Adrenal gland (tissue), 12 donors: ENCODE data around the gene SEC22C. TPM values are rescaled to one million over a fixed set of nuclear protein-coding genes. Genes with fewer than 3 reads are reported as not detected.
A peak's percentile ranks its signal among the peaks of the same experiment; 100 is the strongest.
"Not testable (repeated sequence)": the region's sequence is repeated elsewhere in the genome, so short reads cannot be mapped to it uniquely, and the experiment has no call there.

ENCODE experiments used
- DNase-seq, 7 donors: peaks; one replicate each; pipeline ENCODE4 v3.0.0-alpha.2; 2019 to 2020
- H3K27ac ChIP-seq, 5 donors: fragments of 200-600 bp; sonication (generic) in 4 of 5; 1 replicate in 3 of 5; 2 replicates in 2 of 5; pipeline versions ENCODE4 v1.5.1 to v1.8.0; 2016 to 2020; ENCODE audit warnings: mild to moderate bottlenecking in 1 of 5
- H3K27me3 ChIP-seq: fragments of 200-600 bp; 2 replicates; pipeline ENCODE4 v1.8.0; 2021
- H3K36me3 ChIP-seq, 2 donors: fragments of 200-600 bp; replicated peaks in 1 of 2; 1 replicate in 1 of 2; 2 replicates in 1 of 2; pipeline versions ENCODE4 v1.5.1 to v1.8.0; 2018 to 2022
- H3K4me1 ChIP-seq, 2 donors: fragments of 200-600 bp; replicated peaks in 1 of 2; 1 replicate in 1 of 2; 2 replicates in 1 of 2; pipeline versions ENCODE4 v1.5.1 to v1.8.0; 2018 to 2021
- H3K4me3 ChIP-seq, 4 donors: fragments of 200-600 bp; sonication (generic) in 3 of 4; one replicate each; pipeline ENCODE4 v1.5.1; 2016 to 2018
- H3K9me3 ChIP-seq, 3 donors: fragments of 200-600 bp; sonication (generic) in 1 of 3; replicated peaks in 1 of 3; 1 replicate in 2 of 3; 2 replicates in 1 of 3; pipeline versions ENCODE4 v1.5.1 to v1.8.0; 2016 to 2021
- POLR2A ChIP-seq, 2 donors: fragments of 450-650 bp; IDR thresholded peaks; one replicate each; pipeline ENCODE4 v1.6.1; 2017; ENCODE audit warnings: antibody characterized with exemption in 2 of 2, mild to moderate bottlenecking in 2 of 2, moderate library complexity in 1 of 2
- WGBS, 4 donors: extraction: QIAGEN DNeasy Blood & Tissue Kit in 2 of 4; methylation state at CpG; one replicate each; pipeline versions ENCODE4 v1.1.5 to v1.1.7; 2013 to 2017; 5-methylcytosine and 5-hydroxymethylcytosine counted together
- intact Hi-C, 2 donors: fragments of 100-400 bp; cut with DNase I; formaldehyde crosslinking; loops; one replicate each; pipeline versions ENCODE4 v1.14.1 to v1.15.0; 2022 to 2023
- polyA plus RNA-seq, 3 donors: library from polyadenylated mRNA; stranded (reverse); fragments of 200-250 nt in 2 of 3; fragments of 350-450 nt in 1 of 3; fragmentation: Illumina TruSeq in 1 of 3; extraction: RNeasy Lipid Tissue Mini Kit (QIAGEN cat#74804) in 1 of 3; gene quantifications; one replicate each; pipeline ENCODE4 v1.2.3, GENCODE V29; 2013 to 2014
- total RNA-seq, 9 donors: library from RNA; depleted of rRNA in 4 of 9; stranded (reverse); fragments of >200 nt in 4 of 9; fragments of 120-200 nt in 1 of 9; fragmentation: NEBNext Ultra II Directional in 1 of 9; extraction: Animal tissue kit (Norgen Biotek cat#: 25700) in 1 of 9; gene quantifications; one replicate each; pipeline versions ENCODE4 v1.1.0 to v1.2.4, GENCODE V29; 2013 to 2023
- TF ChIP-seq, protein P1 (sequence below), 6 experiments: fragments of 450-650 bp in 4 of 6; fragments of 200-600 bp in 2 of 6; sonication (generic) in 1 of 6; IDR thresholded peaks; 1 replicate in 5 of 6; 2 replicates in 1 of 6; pipeline versions ENCODE4 v1.5.1 to v1.8.0; 2016 to 2021; ENCODE audit warnings: antibody characterized with exemption in 6 of 6, mild to moderate bottlenecking in 2 of 6, moderate library complexity in 1 of 6
- donor health status: healthy with polysubstance abuse.
- donor health status: Bipolar disorder and iron deficiency.
- donor health status: DM: yes; HTN: yes; CAD: no.
- donor health status: DM: no; HTN: no; CAD: no.
- donor health status: DM: no; HTN: no; CAD: no.
- donor health status: DM: yes; HTN: yes; CAD: no.

Gene SEC22C
- total and polyA plus RNA-seq, 12 donors, result 13.7 to 65.7 (median 41.8) TPM

DNA sequence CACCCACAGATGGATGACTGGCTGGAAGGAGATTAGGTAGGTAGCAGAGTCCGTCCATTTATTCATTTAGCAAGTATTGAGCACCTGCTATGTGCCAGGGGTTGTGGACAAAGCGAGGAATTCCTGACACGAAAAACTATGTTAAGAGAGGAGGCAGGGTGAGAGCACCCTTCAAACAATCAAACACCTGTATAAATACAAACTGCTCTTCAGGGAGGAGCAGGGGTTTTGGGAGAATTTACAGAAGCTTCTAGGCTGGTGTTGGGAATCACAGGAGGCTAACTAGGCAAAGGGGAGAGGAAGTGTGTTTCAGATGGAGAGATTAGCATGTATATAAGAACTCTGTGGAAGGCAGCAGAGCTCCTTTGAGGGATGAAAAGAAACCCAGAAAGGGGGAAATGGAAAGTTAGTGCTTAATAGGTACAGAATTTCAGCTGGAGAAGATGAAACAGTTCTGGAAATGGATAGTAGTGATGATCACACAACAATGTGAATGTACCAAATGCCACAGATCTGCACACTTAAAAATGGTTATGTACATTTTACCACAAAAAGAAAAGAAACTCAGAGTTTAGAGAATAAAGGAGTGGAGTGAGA lies 805 bp upstream of the SEC22C start:
- Histone ChIP-seq H3K27ac (peak overlapping the region in 4 of 5 donors; percentile 58 to 93 (median 84)), H3K36me3 (no peaks in the 10 kb centered on the region), H3K4me3 (peak overlapping the region; percentile 13 to 89 (median 67)), H3K4me1 (peaks cover 0 to 17% of the 10 kb centered on the region in 2 donors), H3K27me3 (no peaks in the 10 kb centered on the region), H3K9me3 (no peaks in the 10 kb centered on the region)
- 0 to 6% (median 0%) methylated on average over 3 of the region's 3 CpGs for WGBS, 4 donors
- no peak for DNase-seq
- no peak for TF ChIP-seq POLR2A (IDR thresholded peaks at IDR 0.05)
- TF ChIP-seq, protein P1, sequence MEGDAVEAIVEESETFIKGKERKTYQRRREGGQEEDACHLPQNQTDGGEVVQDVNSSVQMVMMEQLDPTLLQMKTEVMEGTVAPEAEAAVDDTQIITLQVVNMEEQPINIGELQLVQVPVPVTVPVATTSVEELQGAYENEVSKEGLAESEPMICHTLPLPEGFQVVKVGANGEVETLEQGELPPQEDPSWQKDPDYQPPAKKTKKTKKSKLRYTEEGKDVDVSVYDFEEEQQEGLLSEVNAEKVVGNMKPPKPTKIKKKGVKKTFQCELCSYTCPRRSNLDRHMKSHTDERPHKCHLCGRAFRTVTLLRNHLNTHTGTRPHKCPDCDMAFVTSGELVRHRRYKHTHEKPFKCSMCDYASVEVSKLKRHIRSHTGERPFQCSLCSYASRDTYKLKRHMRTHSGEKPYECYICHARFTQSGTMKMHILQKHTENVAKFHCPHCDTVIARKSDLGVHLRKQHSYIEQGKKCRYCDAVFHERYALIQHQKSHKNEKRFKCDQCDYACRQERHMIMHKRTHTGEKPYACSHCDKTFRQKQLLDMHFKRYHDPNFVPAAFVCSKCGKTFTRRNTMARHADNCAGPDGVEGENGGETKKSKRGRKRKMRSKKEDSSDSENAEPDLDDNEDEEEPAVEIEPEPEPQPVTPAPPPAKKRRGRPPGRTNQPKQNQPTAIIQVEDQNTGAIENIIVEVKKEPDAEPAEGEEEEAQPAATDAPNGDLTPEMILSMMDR (IDR thresholded peaks at IDR 0.05), result peak in 1 of 6 experiments; percentile 15
- intact Hi-C loops, result loop anchor here in 1 of 2 donors (10.0 kb wide), 1 partner anchor 162 kb away; no protein-coding TSS in a partner anchor

DNA sequence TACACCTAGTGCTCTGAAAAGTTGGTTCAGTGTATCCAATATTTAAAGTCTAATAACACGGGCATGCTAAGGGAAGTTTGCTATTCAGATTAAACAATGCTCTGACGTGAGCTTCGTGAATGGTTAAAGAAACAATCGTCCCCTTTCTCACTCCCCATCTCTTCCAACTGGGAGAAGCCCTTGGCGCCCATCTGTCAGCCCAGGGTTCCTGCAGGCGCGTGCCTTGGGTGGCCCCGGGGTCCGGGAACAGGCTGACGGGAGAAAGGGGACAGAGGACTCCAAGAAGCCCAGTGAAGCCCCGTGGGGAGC lies 413 bp downstream of the SEC22C start:
- TF ChIP-seq, protein P1 (IDR thresholded peaks at IDR 0.05), result no peak
- TF ChIP-seq POLR2A (IDR thresholded peaks at IDR 0.05), result no peak
- Histone ChIP-seq H3K27me3 (no peaks in the 10 kb centered on the region), H3K27ac (peak overlapping the region; percentile 4 to 93 (median 75)), H3K36me3 (no peaks in the 10 kb centered on the region), H3K9me3 (no peaks in the 10 kb centered on the region), H3K4me3 (peak overlapping the region; percentile 23 to 89 (median 67)), H3K4me1 (peaks cover 0 to 17% of the 10 kb centered on the region in 2 donors)
- WGBS, 4 donors, result 0 to 1% (median 0%) methylated on average over 4 to 11 of the region's 11 CpGs
- intact Hi-C loops, result loop anchor here in 1 of 2 donors (10.0 kb wide), 1 partner anchor 163 kb away; no protein-coding TSS in a partner anchor
- DNase-seq, result no peak

DNA sequence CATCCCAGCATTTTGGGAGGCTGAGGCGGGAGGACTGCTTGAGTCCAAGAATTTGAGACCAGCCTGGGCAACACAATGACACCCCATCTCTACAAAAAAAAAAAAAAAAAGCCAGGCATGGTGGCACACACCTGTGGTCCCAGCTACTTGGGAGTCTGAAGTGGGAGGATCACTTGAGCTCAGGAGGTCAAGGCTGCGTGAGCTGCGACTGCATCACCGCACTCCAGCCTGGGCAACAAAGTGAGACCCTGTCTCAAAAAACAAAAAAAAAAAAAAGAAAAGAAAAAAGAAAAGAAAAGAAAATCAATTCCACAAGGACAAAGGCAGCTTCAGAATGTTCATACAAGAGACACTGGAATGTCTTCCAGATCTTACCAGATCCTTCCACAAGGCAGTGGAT lies 2.4 kb downstream of the SEC22C start:
- H3K9me3 ChIP-seq, H3K36me3 ChIP-seq, H3K27ac ChIP-seq, H3K4me3 ChIP-seq, intact Hi-C loops, H3K27me3 ChIP-seq, DNase-seq: not testable (repeated sequence)
- H3K4me1 ChIP-seq, result peaks cover 0 to 17% of the 10 kb centered on the region in 2 donors
- 94 to 98% (median 96%) methylated on average over 4 of the region's 4 CpGs for WGBS, 4 donors

DNA sequence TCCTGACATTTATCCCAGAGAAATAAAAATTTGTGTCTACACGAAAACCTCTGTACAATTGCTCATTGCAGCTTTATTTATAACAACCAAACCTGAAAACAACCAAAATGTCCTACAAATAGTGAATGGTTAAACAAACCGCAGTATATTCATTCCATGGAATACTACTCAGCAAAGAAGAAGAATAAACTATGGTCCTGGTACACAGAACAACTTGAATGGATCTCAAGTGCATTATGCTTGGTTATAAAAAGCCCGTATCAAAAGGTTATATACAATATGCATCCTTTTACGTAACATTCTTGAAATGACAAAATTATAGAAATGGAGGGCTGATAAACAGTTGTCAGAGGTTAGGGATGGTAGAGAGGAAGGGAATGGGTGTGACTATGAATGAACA lies 3.7 kb downstream of the SEC22C start:
- H3K9me3 ChIP-seq, result no peaks in the 10 kb centered on the region
- WGBS, 4 donors, result 93 to 98% (median 97%) methylated on average over 4 of the region's 4 CpGs
- peaks cover 0 to 17% of the 10 kb centered on the region in 2 donors for H3K4me1 ChIP-seq
- H3K27me3 ChIP-seq, result no peaks in the 10 kb centered on the region
- H3K4me3 ChIP-seq, result no peak overlapping the region
- no peak for TF ChIP-seq POLR2A (IDR thresholded peaks at IDR 0.05)
- TF ChIP-seq, protein P1 (IDR thresholded peaks at IDR 0.05), result no peak
- H3K27ac ChIP-seq, result no peak overlapping the region
- H3K36me3 ChIP-seq, result no peaks in the 10 kb centered on the region
- DNase-seq, result no peak
- intact Hi-C loops, result no loop called here

DNA sequence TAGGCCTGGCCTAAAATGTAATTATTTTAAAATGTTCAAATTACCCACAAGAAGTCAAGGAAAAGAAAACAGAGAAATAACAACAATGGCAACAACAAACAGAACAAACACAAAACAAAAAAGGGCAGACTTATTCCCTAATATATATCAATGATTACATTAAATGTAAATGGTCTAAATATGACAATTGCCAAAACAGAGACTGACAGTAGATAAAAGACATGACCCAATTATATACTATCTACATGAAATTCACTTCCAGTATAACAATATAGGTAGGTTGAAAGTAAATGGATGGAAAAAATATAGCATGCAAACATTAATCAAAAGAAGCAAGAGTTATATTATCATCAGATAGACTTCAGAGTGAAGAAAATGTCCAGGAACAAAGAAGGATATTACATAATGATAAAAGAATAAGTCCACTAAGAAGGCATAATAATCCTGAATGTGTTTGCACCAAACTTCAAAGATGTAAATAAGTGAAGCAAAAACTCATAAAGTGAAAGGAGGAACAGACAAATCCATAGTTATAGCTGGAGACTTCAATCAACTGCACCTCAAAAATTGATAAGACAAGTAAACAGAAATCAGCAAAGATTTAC lies 6.5 kb downstream of the SEC22C start:
- Histone ChIP-seq H3K27me3 (no peaks in the 10 kb centered on the region), H3K9me3 (no peaks in the 10 kb centered on the region), H3K36me3 (no peaks in the 10 kb centered on the region), H3K4me1 (peaks cover 0 to 3% of the 10 kb centered on the region in 2 donors), H3K4me3 (no peak overlapping the region), H3K27ac (no peak overlapping the region)
- no peak for DNase-seq
- intact Hi-C loops, result no loop called here
- no peak for TF ChIP-seq POLR2A (IDR thresholded peaks at IDR 0.05)
- TF ChIP-seq, protein P1 (IDR thresholded peaks at IDR 0.05), result no peak
